A673 (cell line): ENCODE data around the gene TAF4. TPM values are rescaled to one million over a fixed set of nuclear protein-coding genes. Genes with fewer than 3 reads are reported as not detected.

Source experiments
- BruUV-seq: library from RNA; stranded (reverse); fragments of 400-500 nt; replicated peaks from 2 replicates; lab custom pipeline; 2021; lab: Mats Ljungman, UMichigan
- CTCF ChIA-PET: fragments of 300-600 bp; sonication (Branson Sonifier 250); formaldehyde crosslinking; loops from one replicate; lab custom pipeline; 2022; ENCODE audit warnings: antibody characterized with exemption; lab: Charles Lee
- POLR2A ChIA-PET: fragments of 300-600 bp; sonication (Branson Sonifier 250); formaldehyde crosslinking; loops from one replicate; lab custom pipeline; 2022; ENCODE audit warnings: antibody characterized with exemption; ENCODE audit not compliant: low non-redundant PET; lab: Charles Lee
- DNase-seq: peaks from one replicate; pipeline ENCODE4 v3.0.0-alpha.2; 2015; ENCODE audit warnings: low spot score
- H3K27ac ChIP-seq: fragments of 200-600 bp; sonication (generic); 2 replicates; pipeline ENCODE4 v1.5.1; 2016; ENCODE audit warnings: mixed run types, low read depth, mild to moderate bottlenecking, mixed read lengths, antibody characterized with exemption, low read length; ENCODE audit not compliant: poor library complexity, severe bottlenecking
- H3K27me3 ChIP-seq: fragments of 200-600 bp; sonication (generic); replicated peaks from 2 replicates; pipeline ENCODE4 v1.6.1; 2017; ENCODE audit warnings: mixed run types, low read depth, mild to moderate bottlenecking, mixed read lengths, antibody characterized with exemption, low read length; ENCODE audit not compliant: insufficient read depth, poor library complexity
- H3K36me3 ChIP-seq: fragments of 200-600 bp; sonication (generic); 2 replicates; pipeline ENCODE4 v1.6.1; 2016; ENCODE audit warnings: mixed run types, mild to moderate bottlenecking, mixed read lengths, antibody characterized with exemption, low read length; ENCODE audit not compliant: insufficient read depth, poor library complexity, severe bottlenecking
- H3K4me1 ChIP-seq: fragments of 200-600 bp; sonication (generic); 2 replicates; pipeline ENCODE4 v1.6.1; 2017; ENCODE audit warnings: mixed run types, mild to moderate bottlenecking, mixed read lengths, antibody characterized with exemption, low read length; ENCODE audit not compliant: insufficient read depth, poor library complexity, severe bottlenecking
- H3K4me3 ChIP-seq: fragments of 200-600 bp; sonication (generic); 2 replicates; pipeline ENCODE4 v1.5.1; 2016; ENCODE audit warnings: low read depth, mixed run types, mild to moderate bottlenecking, mixed read lengths, low read length; ENCODE audit not compliant: poor library complexity, severe bottlenecking
- H3K9me3 ChIP-seq: fragments of 200-600 bp; sonication (generic); 2 replicates; pipeline ENCODE4 v1.6.1; 2016; ENCODE audit warnings: mixed run types, low read depth, mild to moderate bottlenecking, mixed read lengths, antibody characterized with exemption, low read length; ENCODE audit not compliant: poor library complexity, severe bottlenecking
- CTCF ChIP-seq: fragments of 300-800, 200-600 bp; sonication (generic); conservative IDR thresholded peaks from 2 replicates; pipeline ENCODE4 v1.5.1; 2017; ENCODE audit warnings: low read depth, mild to moderate bottlenecking, antibody characterized with exemption, low read length, moderate library complexity, mixed read lengths
- EZH2 ChIP-seq: fragments of 200-600 bp; sonication (generic); IDR thresholded peaks from 2 replicates; pipeline ENCODE4 v1.6.1; 2017; ENCODE audit warnings: borderline replicate concordance, low read depth, mild to moderate bottlenecking, mixed read lengths, antibody characterized with exemption, low read length; ENCODE audit not compliant: poor library complexity, severe bottlenecking
- intact Hi-C: fragments of 100-400 bp; cut with micrococcal nuclease; formaldehyde crosslinking; loops from one replicate; pipeline ENCODE4 v1.10.0; 2022; ENCODE audit not compliant: unreplicated experiment
- total RNA-seq: library from RNA; stranded (reverse); gene quantifications from 2 replicates; pipeline ENCODE4 v1.2.3, GENCODE V29; 2021

The TAF4 gene
- total RNA-seq, 1 experiment from 2014 or later, result 37.0 TPM

- ChIA-PET POLR2A (no interaction called here), CTCF (no interaction called here)
- TF ChIP-seq CTCF, result no peak
- no peak for TF ChIP-seq EZH2
- Histone ChIP-seq H3K4me3 (no peak overlapping the region), H3K27me3 (no peaks in the 10 kb centered on the region), H3K4me1 (no peaks in the 10 kb centered on the region), H3K9me3 (no peaks in the 10 kb centered on the region), H3K27ac (no peak overlapping the region), H3K36me3 (no peaks in the 10 kb centered on the region)
- no peak for DNase-seq
- BruUV-seq, result no TSS peak
- intact Hi-C loops, result no loop called here
These were observed 47.1 kb downstream of the TAF4 start for GRCh38 chr20:62018437-62019143.

GRCh38 chr20:62015540-62016288, 50.0 kb downstream of the TAF4 start:
- intact Hi-C loops, result no loop called here
- POLR2A ChIA-PET, result no interaction called here

More at GRCh38 chr20:62015540-62016288, 50.0 kb downstream of the TAF4 start:
- Histone ChIP-seq H3K4me3 (no peak overlapping the region), H3K4me1 (peaks cover 4% of the 10 kb centered on the region), H3K27me3 (no peaks in the 10 kb centered on the region), H3K9me3 (no peaks in the 10 kb centered on the region), H3K36me3 (no peaks in the 10 kb centered on the region), H3K27ac (no peak overlapping the region)
- BruUV-seq, result no TSS peak
- CTCF ChIA-PET, result interaction anchor here (0.6 kb wide), 1 partner anchor 39 kb away, joined by 4 read pairs; no protein-coding TSS in a partner anchor
- DNase-seq, result no peak
- no peak for TF ChIP-seq CTCF
- TF ChIP-seq EZH2, result no peak
